Mucosa of descending colon (tissue), 3 donors: ENCODE results near the gene CRABP1. TPM values are rescaled to one million over a fixed set of nuclear protein-coding genes. Genes with fewer than 3 reads are reported as not detected.

Experiments used
- ATAC-seq: fragments of 200-7000 bp; cut with Tn5 transposase; one replicate; pipeline ENCODE4 v1.9.1; 2020; ENCODE audit warnings: mild to moderate bottlenecking, moderate library complexity
- DNase-seq, 3 donors: peaks; one replicate each; pipeline ENCODE4 v3.0.0-alpha.2; 2020
- H3K36me3 ChIP-seq: fragments of 200-600 bp; one replicate; pipeline ENCODE4 v1.8.0; 2021; ENCODE audit warnings: low read depth, mild to moderate bottlenecking
- H3K4me1 ChIP-seq: fragments of 200-600 bp; one replicate; pipeline ENCODE4 v1.8.0; 2021; ENCODE audit warnings: low read depth, mild to moderate bottlenecking
- H3K4me3 ChIP-seq: fragments of 200-600 bp; one replicate; pipeline ENCODE4 v1.8.0; 2021; ENCODE audit warnings: mild to moderate bottlenecking
- H3K9me3 ChIP-seq: fragments of 200-600 bp; one replicate; pipeline ENCODE4 v1.8.0; 2021; ENCODE audit warnings: mild to moderate bottlenecking
- intact Hi-C, 2 donors: fragments of 100-400 bp; cut with DNase I in 1 of 2; cut with micrococcal nuclease in 1 of 2; formaldehyde crosslinking; loops; one replicate each; pipeline versions ENCODE4 v1.11.0 to v1.11.1; 2022; cut with DNase I, micrococcal nuclease
- total RNA-seq, 3 donors: library from RNA; stranded (reverse); fragmentation: NEBNext Ultra II Directional in 2 of 3; extraction: Animal tissue kit (Norgen Biotek cat#: 25700) in 2 of 3; gene quantifications; one replicate each; pipeline versions ENCODE4 v1.2.1 to v1.2.4, GENCODE V29; 2021 to 2023
- TF ChIP-seq, protein P1 (sequence below): fragments of 200-600 bp; IDR thresholded peaks from one replicate; pipeline ENCODE4 v1.8.0; 2022; ENCODE audit warnings: antibody characterized with exemption, mild to moderate bottlenecking
- donor health status: DM: no; HTN: no; CAD: no; lungs with moderate emphysema.
- donor health status: DM: no; HTN: no; CAD: no.
- donor health status: DM: no; HTN: yes; CAD: no.

CRABP1 gene
- total RNA-seq, 3 donors from 2014 or later: 0.67 to 6.2 (median 2.4) TPM

DNA sequence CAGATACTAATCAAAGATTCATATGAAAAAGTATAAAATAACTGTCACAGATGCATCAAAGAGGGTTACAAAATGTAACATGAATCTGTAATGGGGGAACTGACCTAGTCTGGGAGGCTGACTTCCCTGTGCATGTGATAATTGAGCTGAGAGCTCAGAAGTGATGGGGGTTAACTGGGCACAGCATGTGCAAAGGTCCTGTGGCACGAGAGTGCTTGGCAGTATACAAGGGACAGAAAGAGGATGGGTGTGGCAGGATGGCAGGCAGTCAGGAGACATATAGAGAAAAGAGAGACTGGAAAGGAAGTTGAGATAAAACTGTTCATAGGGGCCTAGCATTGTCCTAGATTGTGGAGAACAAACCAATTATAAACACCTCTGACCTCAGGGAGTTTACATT is 50.1 kb downstream of the CRABP1 start:
- intact Hi-C loops: no loop called here
- DNase-seq (no peak), ATAC-seq (no peak)
- H3K4me3 ChIP-seq: no peak overlapping the region
- peaks cover 2% of the 10 kb centered on the region for H3K4me1 ChIP-seq
- TF ChIP-seq, protein P1, sequence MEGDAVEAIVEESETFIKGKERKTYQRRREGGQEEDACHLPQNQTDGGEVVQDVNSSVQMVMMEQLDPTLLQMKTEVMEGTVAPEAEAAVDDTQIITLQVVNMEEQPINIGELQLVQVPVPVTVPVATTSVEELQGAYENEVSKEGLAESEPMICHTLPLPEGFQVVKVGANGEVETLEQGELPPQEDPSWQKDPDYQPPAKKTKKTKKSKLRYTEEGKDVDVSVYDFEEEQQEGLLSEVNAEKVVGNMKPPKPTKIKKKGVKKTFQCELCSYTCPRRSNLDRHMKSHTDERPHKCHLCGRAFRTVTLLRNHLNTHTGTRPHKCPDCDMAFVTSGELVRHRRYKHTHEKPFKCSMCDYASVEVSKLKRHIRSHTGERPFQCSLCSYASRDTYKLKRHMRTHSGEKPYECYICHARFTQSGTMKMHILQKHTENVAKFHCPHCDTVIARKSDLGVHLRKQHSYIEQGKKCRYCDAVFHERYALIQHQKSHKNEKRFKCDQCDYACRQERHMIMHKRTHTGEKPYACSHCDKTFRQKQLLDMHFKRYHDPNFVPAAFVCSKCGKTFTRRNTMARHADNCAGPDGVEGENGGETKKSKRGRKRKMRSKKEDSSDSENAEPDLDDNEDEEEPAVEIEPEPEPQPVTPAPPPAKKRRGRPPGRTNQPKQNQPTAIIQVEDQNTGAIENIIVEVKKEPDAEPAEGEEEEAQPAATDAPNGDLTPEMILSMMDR: no peak
- H3K9me3 ChIP-seq: no peaks in the 10 kb centered on the region
- no peaks in the 10 kb centered on the region for H3K36me3 ChIP-seq

DNA sequence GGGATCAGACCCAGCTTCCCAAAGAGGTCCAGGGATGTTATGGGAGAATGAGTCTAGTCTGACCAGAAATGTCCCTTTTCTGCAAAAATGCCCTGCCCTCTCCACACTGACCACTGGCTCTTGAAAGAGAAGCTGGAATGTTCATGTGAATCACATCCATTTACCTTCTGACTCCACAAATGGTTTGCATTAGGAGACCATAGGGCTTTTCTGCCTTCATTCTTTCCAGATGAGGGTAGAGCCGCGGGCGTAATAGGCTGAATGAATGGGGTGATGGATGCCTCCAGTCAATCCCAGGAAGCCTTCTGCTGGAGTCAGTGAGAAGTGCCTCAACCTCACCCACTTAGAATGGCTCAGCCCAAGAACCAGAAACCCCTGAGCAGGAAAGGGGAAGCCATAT is 50.7 kb downstream of the CRABP1 start:
- no peaks in the 10 kb centered on the region for H3K36me3 ChIP-seq
- intact Hi-C loops: no loop called here
- TF ChIP-seq, protein P1: no peak
- H3K4me3 ChIP-seq: no peak overlapping the region
- H3K9me3 ChIP-seq: no peaks in the 10 kb centered on the region
- H3K4me1 ChIP-seq: peaks cover 2% of the 10 kb centered on the region
- ATAC-seq (no peak), DNase-seq (no peak)

DNA sequence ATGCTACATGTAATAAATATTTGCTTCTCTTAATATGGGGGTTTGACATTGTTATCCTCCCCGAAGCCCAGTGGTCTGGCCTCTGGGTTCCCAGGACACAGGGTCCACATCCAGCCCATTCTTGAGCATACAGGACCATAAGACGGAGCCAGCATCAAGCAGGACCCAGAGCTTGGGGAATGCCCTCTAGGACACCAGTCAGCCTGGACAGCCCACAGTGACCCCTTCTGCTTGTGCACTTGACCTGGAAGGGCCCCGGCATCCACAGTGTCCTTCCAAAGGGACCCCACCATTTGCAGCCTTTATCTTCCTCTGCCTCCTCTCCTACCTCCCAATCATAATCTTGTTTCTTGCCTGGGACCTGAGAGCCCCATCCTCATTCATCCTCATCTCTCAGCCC is 51.6 kb downstream of the CRABP1 start:
- peaks cover 2% of the 10 kb centered on the region for H3K4me1 ChIP-seq
- intact Hi-C loops: no loop called here
- no peak for DNase-seq
- ATAC-seq: no peak
- H3K4me3 ChIP-seq: no peak overlapping the region
- no peaks in the 10 kb centered on the region for H3K9me3 ChIP-seq
- H3K36me3 ChIP-seq: no peaks in the 10 kb centered on the region
- TF ChIP-seq, protein P1: no peak

DNA sequence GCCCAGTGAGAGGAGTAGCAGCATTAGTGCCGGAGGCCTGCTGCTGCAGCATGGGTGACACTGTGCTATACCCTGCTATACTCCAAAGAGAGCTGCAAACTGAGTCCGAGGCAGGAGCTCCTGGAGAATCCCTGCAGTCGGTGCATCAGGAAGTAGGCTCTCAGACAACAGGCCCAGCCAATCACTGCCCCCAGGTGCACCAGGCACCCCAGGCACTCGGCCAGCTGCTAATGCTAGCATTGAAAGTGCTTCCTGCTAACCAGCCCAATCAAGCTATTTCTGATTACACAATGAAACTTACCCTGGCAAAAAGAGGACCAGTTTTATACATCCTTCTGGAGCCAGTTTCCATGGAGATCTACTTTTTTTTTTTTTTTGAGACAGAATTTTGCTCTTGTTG is 52.3 kb downstream of the CRABP1 start:
- Histone ChIP-seq H3K4me1 (peaks cover 5% of the 10 kb centered on the region), H3K4me3 (no peak overlapping the region), H3K9me3 (no peaks in the 10 kb centered on the region), H3K36me3 (no peaks in the 10 kb centered on the region)
- peak; percentile 84 for ATAC-seq
- TF ChIP-seq, protein P1: no peak
- peak; percentile 80 to 85 (median 85) for DNase-seq
- intact Hi-C loops: no loop called here

DNA sequence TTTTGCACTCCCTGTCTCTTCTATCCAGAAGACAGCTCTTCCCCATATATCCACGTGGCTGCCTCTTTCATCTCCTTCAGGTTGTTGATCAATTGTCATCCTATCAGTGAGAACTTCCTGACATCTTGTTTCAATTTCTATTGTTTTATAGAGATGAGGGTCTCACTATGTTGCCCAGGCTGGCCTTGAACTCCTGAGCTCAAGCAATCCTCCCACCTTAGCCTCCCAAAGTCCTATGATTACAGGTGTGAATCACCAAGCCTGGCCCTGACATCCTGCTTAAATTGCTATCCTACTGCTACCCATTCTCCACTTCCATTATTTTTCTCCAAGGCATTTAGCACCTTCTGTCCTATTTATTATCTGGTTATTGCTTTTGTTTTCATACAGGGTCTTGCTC is 53.0 kb downstream of the CRABP1 start:
- TF ChIP-seq, protein P1: no peak
- H3K36me3 ChIP-seq: no peaks in the 10 kb centered on the region
- intact Hi-C loops: no loop called here
- H3K9me3 ChIP-seq: no peaks in the 10 kb centered on the region
- ATAC-seq (no peak), DNase-seq (no peak)
- no peak overlapping the region for H3K4me3 ChIP-seq
- H3K4me1 ChIP-seq: peaks cover 5% of the 10 kb centered on the region

DNA sequence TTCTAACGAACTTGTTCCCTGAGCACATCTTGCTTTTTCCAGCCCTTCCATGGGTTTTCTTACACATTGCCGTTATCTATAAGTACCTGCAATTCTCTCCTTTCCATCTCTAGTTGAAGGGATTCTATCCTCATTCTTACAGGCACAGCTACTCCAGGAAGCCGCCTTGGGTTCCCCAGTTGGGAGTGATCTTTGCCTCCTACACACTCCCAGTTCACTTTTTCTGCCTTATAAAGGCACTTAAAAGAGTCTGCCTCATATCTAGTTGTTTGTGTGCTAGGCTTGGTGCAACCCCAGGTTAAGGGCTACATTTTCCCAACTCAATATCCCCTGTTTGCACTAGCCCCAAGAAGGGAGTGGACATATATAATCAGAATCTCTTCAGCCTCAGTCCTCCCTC is 53.9 kb downstream of the CRABP1 start:
- TF ChIP-seq, protein P1: no peak
- H3K36me3 ChIP-seq: no peaks in the 10 kb centered on the region
- H3K4me3 ChIP-seq: no peak overlapping the region
- no peaks in the 10 kb centered on the region for H3K9me3 ChIP-seq
- H3K4me1 ChIP-seq: peaks cover 5% of the 10 kb centered on the region
- intact Hi-C loops: no loop called here
- ATAC-seq (no peak), DNase-seq (no peak)
